Prostate gland (tissue), 2 donors: ENCODE data around the gene UBB.

Source experiments
- POLR2A ChIP-seq: fragments of 450-650 bp; IDR thresholded peaks from one replicate; pipeline ENCODE4 v1.6.1; 2016; ENCODE audit warnings: antibody characterized with exemption, mild to moderate bottlenecking
- POLR2AphosphoS5 ChIP-seq: sonication (generic); formaldehyde crosslinking; IDR thresholded peaks from one replicate; pipeline ENCODE4 v1.6.1; 2017; ENCODE audit warnings: antibody characterized with exemption
- TF ChIP-seq, protein P1 (sequence below), 4 experiments: fragments of 200-600 bp in 2 of 4; fragments of 450-650 bp in 2 of 4; sonication (generic) in 2 of 4; IDR thresholded peaks; 1 replicate in 3 of 4; 2 replicates in 1 of 4; pipeline ENCODE4 v1.5.1; 2016 to 2019; ENCODE audit warnings: antibody characterized with exemption in 4 of 4, mild to moderate bottlenecking in 2 of 4, moderate library complexity in 2 of 4

DNA sequence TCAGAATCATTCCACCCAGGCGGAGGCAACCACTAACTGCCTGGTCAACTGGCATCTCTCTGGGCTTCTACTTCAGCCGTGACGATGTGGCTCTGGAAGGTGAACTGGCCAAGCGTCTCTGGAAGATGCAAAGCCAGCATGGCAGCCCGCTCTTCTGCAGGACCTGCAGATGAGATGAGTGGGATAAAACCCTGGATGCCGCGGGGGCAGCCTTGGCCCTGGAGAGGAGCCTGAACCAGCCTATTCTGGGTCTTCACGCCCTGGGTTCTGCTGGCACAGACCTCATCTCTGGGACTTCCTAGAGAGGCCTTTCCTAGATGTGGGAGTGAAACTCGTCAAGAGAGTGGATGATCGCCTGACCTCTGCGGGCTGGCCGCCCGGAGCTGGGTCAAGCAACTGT, 10.6 kb downstream of the UBB start:
- TF ChIP-seq POLR2A: no peak
- TF ChIP-seq, protein P1, sequence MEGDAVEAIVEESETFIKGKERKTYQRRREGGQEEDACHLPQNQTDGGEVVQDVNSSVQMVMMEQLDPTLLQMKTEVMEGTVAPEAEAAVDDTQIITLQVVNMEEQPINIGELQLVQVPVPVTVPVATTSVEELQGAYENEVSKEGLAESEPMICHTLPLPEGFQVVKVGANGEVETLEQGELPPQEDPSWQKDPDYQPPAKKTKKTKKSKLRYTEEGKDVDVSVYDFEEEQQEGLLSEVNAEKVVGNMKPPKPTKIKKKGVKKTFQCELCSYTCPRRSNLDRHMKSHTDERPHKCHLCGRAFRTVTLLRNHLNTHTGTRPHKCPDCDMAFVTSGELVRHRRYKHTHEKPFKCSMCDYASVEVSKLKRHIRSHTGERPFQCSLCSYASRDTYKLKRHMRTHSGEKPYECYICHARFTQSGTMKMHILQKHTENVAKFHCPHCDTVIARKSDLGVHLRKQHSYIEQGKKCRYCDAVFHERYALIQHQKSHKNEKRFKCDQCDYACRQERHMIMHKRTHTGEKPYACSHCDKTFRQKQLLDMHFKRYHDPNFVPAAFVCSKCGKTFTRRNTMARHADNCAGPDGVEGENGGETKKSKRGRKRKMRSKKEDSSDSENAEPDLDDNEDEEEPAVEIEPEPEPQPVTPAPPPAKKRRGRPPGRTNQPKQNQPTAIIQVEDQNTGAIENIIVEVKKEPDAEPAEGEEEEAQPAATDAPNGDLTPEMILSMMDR (IDR thresholded peaks at IDR 0.05): no peak
- no peak for TF ChIP-seq POLR2AphosphoS5
